Smooth muscle cell (in vitro differentiated cells): ENCODE results near the gene CCNB2. TPM values are rescaled to one million over a fixed set of nuclear protein-coding genes. Genes with fewer than 3 reads are reported as not detected.

ENCODE experiments used
- DNase-seq: peaks from one replicate; lab custom pipeline; 2025; ENCODE audit not compliant: unreplicated experiment; lab: John Stamatoyannopoulos, UW
- H2AFZ ChIP-seq: fragments of 200-600 bp; sonication (generic); 2 replicates; pipeline ENCODE4 v1.6.0; 2016; ENCODE audit warnings: antibody characterized with exemption, low read depth, mild to moderate bottlenecking
- H3F3A ChIP-seq: fragments of 200-600 bp; sonication (generic); 2 replicates; pipeline ENCODE4 v1.6.0; 2017; ENCODE audit warnings: antibody characterized with exemption, low read depth
- H3K27ac ChIP-seq: fragments of 200-600 bp; sonication (generic); 2 replicates; pipeline ENCODE4 v1.5.1; 2016; ENCODE audit warnings: low read depth, mild to moderate bottlenecking
- H3K27me3 ChIP-seq: fragments of 200-600 bp; sonication (generic); 2 replicates; pipeline ENCODE4 v1.6.1; 2016; ENCODE audit warnings: low read depth, mild to moderate bottlenecking
- H3K36me3 ChIP-seq: fragments of 200-600 bp; sonication (generic); 2 replicates; pipeline ENCODE4 v1.5.1; 2016; ENCODE audit warnings: low read depth
- H3K4me1 ChIP-seq: fragments of 200-600 bp; sonication (generic); 2 replicates; pipeline ENCODE4 v1.5.1; 2016; ENCODE audit warnings: low read depth
- H3K4me2 ChIP-seq: fragments of 200-600 bp; sonication (generic); 2 replicates; pipeline ENCODE4 v1.6.0; 2016; ENCODE audit warnings: mild to moderate bottlenecking
- H3K4me3 ChIP-seq: fragments of 200-600 bp; sonication (generic); 2 replicates; pipeline ENCODE4 v1.5.1; 2016; ENCODE audit warnings: mild to moderate bottlenecking
- H3K79me2 ChIP-seq: fragments of 200-600 bp; sonication (generic); 2 replicates; pipeline ENCODE4 v1.6.0; 2016; ENCODE audit warnings: low read depth, mild to moderate bottlenecking
- H3K9ac ChIP-seq: fragments of 200-600 bp; sonication (generic); 2 replicates; pipeline ENCODE4 v1.6.0; 2016; ENCODE audit warnings: low read depth
- H3K9me3 ChIP-seq: fragments of 200-600 bp; sonication (generic); replicated peaks from 2 replicates; pipeline ENCODE4 v1.5.1; 2016; ENCODE audit warnings: low read depth
- H4K20me1 ChIP-seq: fragments of 200-600 bp; sonication (generic); 2 replicates; pipeline ENCODE4 v1.6.0; 2016; ENCODE audit warnings: low read depth
- WGBS: methylation state at CpG from one replicate; pipeline ENCODE4 v1.1.7; 2016; ENCODE audit warnings: low lambda C conversion rate; 5-methylcytosine and 5-hydroxymethylcytosine counted together
- polyA plus RNA-seq: library from polyadenylated mRNA; unstranded; fragments of >200 nt; fragmentation: Nextera tagmentation; extraction: Ambion mirVana; gene quantifications from 2 replicates; pipeline ENCODE4 v1.2.1, GENCODE V29; 2016
- total RNA-seq: library from RNA; depleted of rRNA; stranded (reverse); fragments of >200 nt; gene quantifications from 2 replicates; pipeline ENCODE4 v1.2.3, GENCODE V29; 2014
- TF ChIP-seq, protein P1 (sequence below): fragments of 200-600 bp; sonication (generic); IDR thresholded peaks from 2 replicates; pipeline ENCODE4 v1.5.1; 2017; ENCODE audit warnings: borderline replicate concordance, mild to moderate bottlenecking, antibody characterized with exemption; ENCODE audit not compliant: insufficient read depth, poor library complexity, severe bottlenecking

Gene CCNB2
- total and polyA plus RNA-seq, 2 experiments from 2014 or later, result 15.6 to 17.2 TPM

DNA sequence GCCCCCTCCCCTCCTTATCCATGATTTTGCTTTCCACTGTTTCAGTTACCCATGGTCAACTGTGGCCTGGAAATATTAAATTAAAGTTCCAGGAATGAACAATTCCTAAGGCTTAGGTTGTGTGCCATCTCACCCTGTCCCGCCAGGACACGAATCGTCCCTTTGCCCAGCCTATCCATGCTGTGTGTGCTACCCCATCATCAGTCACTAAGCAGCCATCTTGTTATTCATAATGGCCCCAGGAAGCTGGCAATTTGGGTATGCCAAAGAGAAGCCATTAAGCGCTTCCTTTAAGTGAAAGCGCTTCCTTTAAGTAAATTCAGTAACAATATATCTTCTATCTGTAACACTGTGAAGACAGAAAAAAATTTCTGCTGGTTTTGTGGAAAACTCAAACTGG is 52.5 kb downstream of the CCNB2 start:
- 82% methylated on average over 5 of the region's 5 CpGs for WGBS
- Histone ChIP-seq H3K4me1 (no peaks in the 10 kb centered on the region), H3K4me2 (no peak overlapping the region), H3K4me3 (no peak overlapping the region), H4K20me1 (no peaks in the 10 kb centered on the region), H3K27ac (no peak overlapping the region), H3K9ac (no peak overlapping the region), H3K36me3 (peaks cover 27% of the 10 kb centered on the region), H2AFZ (no peak overlapping the region), H3K9me3 (no peaks in the 10 kb centered on the region), H3K79me2 (no peaks in the 10 kb centered on the region), H3F3A (no peaks in the 10 kb centered on the region), H3K27me3 (no peaks in the 10 kb centered on the region)
- TF ChIP-seq, protein P1, sequence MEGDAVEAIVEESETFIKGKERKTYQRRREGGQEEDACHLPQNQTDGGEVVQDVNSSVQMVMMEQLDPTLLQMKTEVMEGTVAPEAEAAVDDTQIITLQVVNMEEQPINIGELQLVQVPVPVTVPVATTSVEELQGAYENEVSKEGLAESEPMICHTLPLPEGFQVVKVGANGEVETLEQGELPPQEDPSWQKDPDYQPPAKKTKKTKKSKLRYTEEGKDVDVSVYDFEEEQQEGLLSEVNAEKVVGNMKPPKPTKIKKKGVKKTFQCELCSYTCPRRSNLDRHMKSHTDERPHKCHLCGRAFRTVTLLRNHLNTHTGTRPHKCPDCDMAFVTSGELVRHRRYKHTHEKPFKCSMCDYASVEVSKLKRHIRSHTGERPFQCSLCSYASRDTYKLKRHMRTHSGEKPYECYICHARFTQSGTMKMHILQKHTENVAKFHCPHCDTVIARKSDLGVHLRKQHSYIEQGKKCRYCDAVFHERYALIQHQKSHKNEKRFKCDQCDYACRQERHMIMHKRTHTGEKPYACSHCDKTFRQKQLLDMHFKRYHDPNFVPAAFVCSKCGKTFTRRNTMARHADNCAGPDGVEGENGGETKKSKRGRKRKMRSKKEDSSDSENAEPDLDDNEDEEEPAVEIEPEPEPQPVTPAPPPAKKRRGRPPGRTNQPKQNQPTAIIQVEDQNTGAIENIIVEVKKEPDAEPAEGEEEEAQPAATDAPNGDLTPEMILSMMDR, result no peak
- DNase-seq, result no peak

DNA sequence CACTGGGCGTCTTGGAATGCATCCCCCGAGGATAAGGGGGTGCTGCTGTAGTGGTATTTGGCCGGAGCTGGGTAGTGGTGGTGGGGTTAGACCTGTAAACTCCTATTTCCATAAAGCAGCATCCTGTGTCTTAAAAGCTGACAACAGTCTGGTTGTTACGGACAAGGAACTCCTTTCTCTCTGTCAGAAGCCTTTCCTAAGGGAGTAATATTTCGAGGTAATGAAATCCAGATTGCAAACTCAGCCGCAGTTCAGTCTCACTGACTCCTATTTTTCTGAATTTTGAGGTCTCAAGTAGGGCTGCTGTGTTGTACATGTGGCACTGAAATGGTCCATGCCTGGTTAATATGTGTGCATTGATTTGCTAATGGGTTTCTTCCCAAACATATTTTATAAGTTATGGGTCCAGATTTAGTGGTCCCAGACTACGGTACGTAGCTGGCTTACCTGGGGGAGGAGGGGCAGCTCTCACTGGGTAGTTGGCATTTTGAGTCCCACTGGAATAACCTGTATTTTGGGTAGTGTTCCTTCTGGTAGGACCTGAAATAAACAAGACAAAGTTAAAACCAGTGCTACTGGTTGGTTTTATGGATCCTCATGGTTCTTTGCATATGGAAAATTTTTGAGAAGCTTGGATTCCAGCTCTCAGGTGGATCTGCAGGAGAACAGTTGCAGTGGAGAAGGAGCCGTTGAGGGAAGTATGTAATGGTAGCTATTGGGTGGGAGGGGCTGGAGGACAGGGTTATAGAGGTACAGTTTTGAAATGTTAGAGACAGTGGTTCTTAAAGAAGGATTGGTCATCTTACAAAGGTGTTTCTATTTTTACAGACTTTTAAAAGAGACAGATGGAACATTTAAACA is 53.1 kb downstream of the CCNB2 start:
- Histone ChIP-seq H2AFZ (no peak overlapping the region), H3K36me3 (peaks cover 21% of the 10 kb centered on the region), H3K27ac (no peak overlapping the region), H3K4me1 (no peaks in the 10 kb centered on the region), H3F3A (no peaks in the 10 kb centered on the region), H3K9ac (no peak overlapping the region), H3K9me3 (no peaks in the 10 kb centered on the region), H3K4me2 (no peak overlapping the region), H3K4me3 (no peak overlapping the region), H4K20me1 (no peaks in the 10 kb centered on the region), H3K27me3 (no peaks in the 10 kb centered on the region), H3K79me2 (no peaks in the 10 kb centered on the region)
- WGBS, result 82% methylated on average over 9 of the region's 9 CpGs
- DNase-seq, result no peak
- TF ChIP-seq, protein P1, result no peak

DNA sequence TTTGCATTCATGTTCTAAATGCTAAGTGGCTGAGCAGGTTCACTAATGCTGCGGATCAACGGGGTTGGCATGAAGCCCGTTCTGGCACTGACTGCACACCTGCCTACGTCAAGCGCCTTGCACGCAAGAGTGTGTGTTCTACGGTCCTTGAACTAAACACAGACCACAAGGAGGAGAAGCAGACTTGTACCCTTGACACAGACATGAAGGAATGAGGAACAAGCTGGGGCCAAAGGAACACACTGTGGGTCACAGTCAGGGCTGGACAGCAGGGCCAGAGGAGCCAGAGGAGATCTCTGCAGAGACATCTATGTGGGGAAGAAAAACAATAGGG is 53.7 kb downstream of the CCNB2 start:
- Histone ChIP-seq H2AFZ (no peak overlapping the region), H3K9ac (no peak overlapping the region), H3K4me2 (no peak overlapping the region), H3F3A (no peaks in the 10 kb centered on the region), H3K79me2 (no peaks in the 10 kb centered on the region), H3K4me1 (no peaks in the 10 kb centered on the region), H3K36me3 (peaks cover 16% of the 10 kb centered on the region), H4K20me1 (no peaks in the 10 kb centered on the region), H3K4me3 (no peak overlapping the region), H3K27ac (no peak overlapping the region), H3K27me3 (no peaks in the 10 kb centered on the region), H3K9me3 (no peaks in the 10 kb centered on the region)
- no peak for DNase-seq
- 94% methylated on average over 7 of the region's 7 CpGs for WGBS
- TF ChIP-seq, protein P1, result no peak

DNA sequence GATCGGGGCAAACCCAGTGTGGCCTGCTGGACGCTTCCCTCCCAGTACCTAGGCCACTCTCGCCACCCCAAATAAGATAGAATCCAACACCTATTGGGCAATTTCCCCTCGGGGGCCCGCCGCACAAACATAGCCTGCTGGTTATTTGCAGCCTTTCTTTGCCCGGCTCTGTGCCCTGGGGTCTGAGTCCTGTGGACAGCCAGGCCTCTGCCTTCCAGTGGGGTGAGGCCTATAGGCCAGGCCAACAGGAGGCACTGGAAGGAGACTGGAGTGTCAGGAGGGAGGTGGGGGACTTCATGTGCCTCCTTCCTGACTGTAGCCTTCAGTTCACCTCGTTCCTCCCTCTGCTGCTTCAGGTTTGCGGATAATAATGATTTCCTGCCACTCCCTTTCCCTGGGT is 54.3 kb downstream of the CCNB2 start:
- H3K4me3 ChIP-seq, result no peak overlapping the region
- H2AFZ ChIP-seq, result no peak overlapping the region
- DNase-seq, result no peak
- no peaks in the 10 kb centered on the region for H4K20me1 ChIP-seq
- no peaks in the 10 kb centered on the region for H3K4me1 ChIP-seq
- no peak overlapping the region for H3K4me2 ChIP-seq
- H3K27me3 ChIP-seq, result no peaks in the 10 kb centered on the region
- peaks cover 13% of the 10 kb centered on the region for H3K36me3 ChIP-seq
- no peaks in the 10 kb centered on the region for H3K9me3 ChIP-seq
- no peak overlapping the region for H3K9ac ChIP-seq
- no peak overlapping the region for H3K27ac ChIP-seq
- H3F3A ChIP-seq, result no peaks in the 10 kb centered on the region
- TF ChIP-seq, protein P1, result no peak
- H3K79me2 ChIP-seq, result no peaks in the 10 kb centered on the region
- WGBS, result 96% methylated on average over 9 of the region's 9 CpGs
